ENCODE measurements around the gene KIAA0513. TPM values are rescaled to one million over a fixed set of nuclear protein-coding genes. Genes with fewer than 3 reads are reported as not detected.
"Not testable (repeated sequence)": the region's sequence is repeated elsewhere in the genome, so short reads cannot be mapped to it uniquely, and the experiment has no call there.

Gene KIAA0513
- total RNA-seq, 6 donors from 2014 or later, result 21.6 to 77.5 (median 37.9) TPM

DNA sequence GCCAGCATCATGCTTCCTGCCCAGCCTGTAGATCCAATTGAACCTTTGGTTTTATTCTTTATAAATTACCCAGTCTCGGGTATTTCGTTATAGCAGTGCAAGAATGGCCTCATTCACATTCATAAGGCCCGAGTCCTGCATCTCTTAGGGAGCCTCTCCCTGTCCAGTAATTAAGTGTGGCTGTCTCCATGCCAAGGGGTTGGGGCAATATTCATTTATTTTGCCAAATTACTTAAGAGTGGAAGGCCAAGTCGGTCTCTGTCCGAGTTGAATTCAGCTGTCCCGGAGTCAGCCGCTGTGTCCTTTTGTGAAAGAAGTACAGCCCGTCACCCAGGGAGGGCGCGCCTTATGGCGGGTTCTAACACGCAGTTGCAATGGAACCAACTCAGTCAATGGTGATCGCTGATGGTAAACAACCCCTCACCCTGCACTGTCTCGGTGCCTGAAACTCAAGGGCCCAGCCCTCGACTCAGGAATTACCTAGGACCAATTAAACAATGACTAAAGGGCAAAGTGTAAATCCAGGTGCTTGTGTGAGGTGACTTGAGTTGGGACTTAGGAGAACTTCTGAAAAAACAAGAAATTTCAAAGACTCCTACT lies 22.2 kb downstream of the KIAA0513 start:
- no peak for TF ChIP-seq POLR2A (IDR thresholded peaks at IDR 0.05)
- TF ChIP-seq EP300 (IDR thresholded peaks at IDR 0.05), result no peak
- TF ChIP-seq, protein P1, sequence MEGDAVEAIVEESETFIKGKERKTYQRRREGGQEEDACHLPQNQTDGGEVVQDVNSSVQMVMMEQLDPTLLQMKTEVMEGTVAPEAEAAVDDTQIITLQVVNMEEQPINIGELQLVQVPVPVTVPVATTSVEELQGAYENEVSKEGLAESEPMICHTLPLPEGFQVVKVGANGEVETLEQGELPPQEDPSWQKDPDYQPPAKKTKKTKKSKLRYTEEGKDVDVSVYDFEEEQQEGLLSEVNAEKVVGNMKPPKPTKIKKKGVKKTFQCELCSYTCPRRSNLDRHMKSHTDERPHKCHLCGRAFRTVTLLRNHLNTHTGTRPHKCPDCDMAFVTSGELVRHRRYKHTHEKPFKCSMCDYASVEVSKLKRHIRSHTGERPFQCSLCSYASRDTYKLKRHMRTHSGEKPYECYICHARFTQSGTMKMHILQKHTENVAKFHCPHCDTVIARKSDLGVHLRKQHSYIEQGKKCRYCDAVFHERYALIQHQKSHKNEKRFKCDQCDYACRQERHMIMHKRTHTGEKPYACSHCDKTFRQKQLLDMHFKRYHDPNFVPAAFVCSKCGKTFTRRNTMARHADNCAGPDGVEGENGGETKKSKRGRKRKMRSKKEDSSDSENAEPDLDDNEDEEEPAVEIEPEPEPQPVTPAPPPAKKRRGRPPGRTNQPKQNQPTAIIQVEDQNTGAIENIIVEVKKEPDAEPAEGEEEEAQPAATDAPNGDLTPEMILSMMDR (IDR thresholded peaks at IDR 0.05), result no peak
- no peak for TF ChIP-seq POLR2AphosphoS5 (IDR thresholded peaks at IDR 0.05)
- H3K36me3 ChIP-seq, result no peaks in the 10 kb centered on the region
- 82 to 91% methylated on average over 14 to 15 of the region's 15 CpGs for WGBS, 2 donors
- DNase-seq, result no peak
- no peak overlapping the region for H3K27ac ChIP-seq
- peaks cover 21 to 41% (median 33%) of the 10 kb centered on the region in 4 donors for H3K4me1 ChIP-seq
- no peak overlapping the region for H3K4me3 ChIP-seq
- H3K9me3 ChIP-seq, result no peaks in the 10 kb centered on the region
- H3K27me3 ChIP-seq, result no peaks in the 10 kb centered on the region
- ATAC-seq (ENCODE audit: low FRiP score in 2 of 2), result no peak

DNA sequence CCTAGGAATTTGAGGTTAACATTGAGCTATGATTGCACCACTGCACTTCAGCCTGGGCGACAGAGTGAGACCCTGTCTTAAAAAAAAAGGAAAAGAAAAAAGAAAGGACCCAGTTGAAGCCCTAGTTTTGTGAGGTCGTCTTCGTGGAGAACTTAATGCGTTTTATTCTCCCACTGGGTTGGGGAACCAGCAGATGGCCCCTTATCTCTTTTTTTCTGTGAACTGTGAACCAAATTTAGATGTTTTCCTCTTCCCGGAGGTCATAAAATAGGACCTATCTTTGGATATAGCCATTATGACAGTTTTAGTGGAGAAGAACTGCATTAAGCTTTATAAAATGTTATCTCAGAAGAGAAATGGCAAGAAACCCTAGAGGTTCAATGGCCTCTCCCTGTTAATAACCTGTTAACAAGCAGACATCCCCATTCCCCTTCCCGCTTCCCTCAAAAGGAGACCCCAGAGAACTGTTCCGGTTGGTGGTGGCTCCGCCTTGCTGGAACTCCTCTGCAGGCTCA lies 23.5 kb downstream of the KIAA0513 start:
- no peaks in the 10 kb centered on the region for H3K27me3 ChIP-seq
- WGBS, 2 donors, result 65 to 76% methylated on average over 8 of the region's 8 CpGs

DNA sequence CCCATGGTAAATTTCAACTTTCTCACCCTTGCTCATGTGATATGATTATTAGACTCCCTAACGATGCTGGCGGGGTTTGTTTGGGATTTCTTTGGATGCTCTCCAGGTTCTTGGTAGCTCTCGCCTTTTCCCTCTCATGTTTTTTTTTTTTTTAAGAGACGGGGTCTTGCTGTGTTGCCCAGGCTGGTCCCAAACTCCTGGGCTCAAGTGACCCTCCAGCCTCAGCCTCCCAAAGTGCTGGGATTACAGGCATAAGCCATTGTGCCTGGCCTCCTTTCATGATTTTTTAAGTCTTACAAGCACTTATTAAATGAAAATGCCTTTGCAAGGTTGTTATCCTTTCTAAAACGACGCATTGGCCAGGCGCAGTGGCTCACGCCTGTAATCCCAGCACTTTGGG lies 24.1 kb downstream of the KIAA0513 start:
- no peaks in the 10 kb centered on the region for H3K9me3 ChIP-seq
- no peaks in the 10 kb centered on the region for H3K27me3 ChIP-seq
- H3K27ac ChIP-seq, result no peak overlapping the region
- no peak for DNase-seq
- no peak for ATAC-seq (ENCODE audit: low FRiP score in 2 of 2)
- H3K36me3 ChIP-seq, result no peaks in the 10 kb centered on the region
- TF ChIP-seq POLR2AphosphoS5 (IDR thresholded peaks at IDR 0.05) (no peak), EP300 (IDR thresholded peaks at IDR 0.05) (no peak), POLR2A (IDR thresholded peaks at IDR 0.05) (no peak)
- TF ChIP-seq, protein P1 (IDR thresholded peaks at IDR 0.05), result no peak
- 91% methylated on average over 8 of the region's 8 CpGs for WGBS, 2 donors
- no peak overlapping the region for H3K4me3 ChIP-seq
- H3K4me1 ChIP-seq, result peaks cover 34 to 51% (median 43%) of the 10 kb centered on the region in 4 donors

More for the DNA sequence above, 23.5 kb downstream of the KIAA0513 start:
- TF ChIP-seq POLR2AphosphoS5 (IDR thresholded peaks at IDR 0.05) (no peak), POLR2A (IDR thresholded peaks at IDR 0.05) (no peak)
- H3K4me1 ChIP-seq, result peaks cover 31 to 51% (median 41%) of the 10 kb centered on the region in 4 donors
- H3K4me3 ChIP-seq, result no peak overlapping the region
- no peak overlapping the region for H3K27ac ChIP-seq
- no peaks in the 10 kb centered on the region for H3K9me3 ChIP-seq
- ATAC-seq (ENCODE audit: low FRiP score in 2 of 2) (no peak), DNase-seq (no peak)
- H3K36me3 ChIP-seq, result no peaks in the 10 kb centered on the region

DNA sequence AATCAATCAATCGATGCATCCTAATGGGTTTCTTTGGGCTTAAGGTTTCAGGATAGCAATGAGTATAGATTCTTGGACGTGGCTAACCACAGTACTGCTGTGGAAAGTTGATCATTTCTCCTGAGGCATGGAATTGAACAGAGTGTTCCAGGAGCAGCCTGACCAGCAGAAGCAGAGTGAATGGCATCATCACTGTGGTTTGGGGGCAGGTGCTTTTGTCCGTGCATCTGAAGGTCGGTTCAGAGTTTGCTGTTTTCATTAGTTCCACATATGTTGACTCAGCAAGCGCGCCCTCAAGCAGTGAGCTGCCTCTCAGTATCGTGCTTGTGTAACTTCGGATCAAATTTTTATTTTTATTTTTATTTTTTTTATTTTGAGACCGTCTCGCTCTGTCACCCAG lies 24.9 kb downstream of the KIAA0513 start:
- H3K4me3 ChIP-seq, result no peak overlapping the region
- DNase-seq, result no peak
- TF ChIP-seq POLR2AphosphoS5 (IDR thresholded peaks at IDR 0.05) (no peak), POLR2A (IDR thresholded peaks at IDR 0.05) (no peak), EP300 (IDR thresholded peaks at IDR 0.05) (no peak)
- TF ChIP-seq, protein P1 (IDR thresholded peaks at IDR 0.05), result no peak

DNA sequence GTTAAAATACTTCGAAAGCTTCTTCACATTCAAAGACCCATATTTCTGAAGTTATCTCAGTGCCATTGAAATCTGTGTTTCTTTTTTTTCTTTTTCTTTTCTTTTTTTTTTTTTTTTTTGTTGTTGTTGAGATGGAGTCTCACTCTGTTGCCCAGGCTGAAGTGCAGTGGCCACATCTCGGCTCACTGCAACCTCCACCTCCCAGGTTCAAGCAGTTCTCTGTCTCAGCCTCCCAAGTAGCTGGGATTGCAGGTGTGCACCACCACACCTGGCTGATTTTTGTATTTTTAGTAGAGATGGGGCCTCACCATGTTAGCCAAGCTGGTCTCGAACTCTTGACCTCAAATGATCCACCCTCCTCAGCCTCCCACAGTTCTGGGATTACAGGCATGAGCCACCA lies 26.7 kb downstream of the KIAA0513 start:
- not testable (repeated sequence) for H3K9me3 ChIP-seq; H3K27me3 ChIP-seq; ATAC-seq (ENCODE audit: low FRiP score in 2 of 2); H3K36me3 ChIP-seq; DNase-seq; H3K4me3 ChIP-seq
- H3K4me1 ChIP-seq, result peaks cover 28 to 39% (median 33%) of the 10 kb centered on the region in 4 donors
- WGBS, 2 donors, result 79 to 100% methylated on average over 3 of the region's 3 CpGs
- H3K27ac ChIP-seq, result peak overlapping the region; percentile 72 to 91 (median 86)

More for the DNA sequence above, 24.9 kb downstream of the KIAA0513 start:
- Histone ChIP-seq H3K27me3 (no peaks in the 10 kb centered on the region), H3K36me3 (no peaks in the 10 kb centered on the region), H3K4me1 (peaks cover 34 to 47% (median 41%) of the 10 kb centered on the region in 4 donors), H3K9me3 (no peaks in the 10 kb centered on the region), H3K27ac (no peak overlapping the region)
- ATAC-seq (ENCODE audit: low FRiP score in 2 of 2), result no peak
- WGBS, 2 donors, result 91 to 92% methylated on average over 10 of the region's 10 CpGs
